AG08395 (cell line): ENCODE data around the gene SCARB1.
"Not testable (repeated sequence)": the region's sequence is repeated elsewhere in the genome, so short reads cannot be mapped to it uniquely, and the experiment has no call there.

Experiments used
- DNase-seq: peaks from one replicate; pipeline ENCODE4 v3.0.0; 2012; ENCODE audit warnings: mixed read lengths, low spot score

Gene SCARB1

DNA sequence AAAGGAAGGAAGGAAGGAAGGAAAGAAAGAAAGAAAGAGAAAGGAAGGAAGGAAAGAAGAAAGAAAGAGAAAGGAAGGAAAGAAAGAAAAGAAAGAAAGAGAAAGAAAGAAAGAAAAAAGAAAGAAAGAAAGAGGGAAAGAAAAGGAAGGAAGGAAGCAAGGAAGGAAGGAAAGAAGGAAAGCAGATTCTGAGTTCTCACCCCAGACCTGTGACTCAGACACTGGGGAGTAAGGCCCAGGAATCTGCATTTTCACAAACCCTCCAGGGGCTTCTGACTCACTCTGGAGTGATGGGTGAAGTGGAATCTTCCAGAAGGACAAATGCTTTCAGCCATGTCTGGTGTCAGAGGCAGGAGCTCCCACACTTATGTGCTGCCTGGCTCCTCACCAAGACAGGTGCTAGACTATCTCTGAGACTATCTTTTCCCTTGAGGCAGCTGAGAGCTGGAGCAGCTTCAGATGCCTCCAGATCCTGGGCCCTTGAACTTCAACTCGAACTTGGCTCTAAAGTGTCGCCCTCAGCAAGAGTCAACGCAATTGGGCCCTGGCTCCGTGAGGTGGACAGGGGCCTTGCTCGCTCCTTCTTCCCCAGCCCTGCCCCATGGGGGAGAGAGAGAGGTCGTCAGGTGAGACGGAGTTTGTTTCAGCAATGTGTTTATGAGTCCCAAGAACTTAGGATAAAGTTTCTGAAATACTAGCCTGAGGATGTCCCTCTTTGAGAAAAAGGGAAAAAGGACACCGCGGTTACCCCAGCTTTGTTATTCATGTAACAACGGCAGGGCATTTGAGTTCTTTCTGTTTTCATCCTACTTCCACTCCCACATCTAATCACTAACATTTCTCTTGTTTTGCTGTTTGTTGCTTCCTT, 19.8 kb upstream of the SCARB1 start:
- DNase-seq = no peak

DNA sequence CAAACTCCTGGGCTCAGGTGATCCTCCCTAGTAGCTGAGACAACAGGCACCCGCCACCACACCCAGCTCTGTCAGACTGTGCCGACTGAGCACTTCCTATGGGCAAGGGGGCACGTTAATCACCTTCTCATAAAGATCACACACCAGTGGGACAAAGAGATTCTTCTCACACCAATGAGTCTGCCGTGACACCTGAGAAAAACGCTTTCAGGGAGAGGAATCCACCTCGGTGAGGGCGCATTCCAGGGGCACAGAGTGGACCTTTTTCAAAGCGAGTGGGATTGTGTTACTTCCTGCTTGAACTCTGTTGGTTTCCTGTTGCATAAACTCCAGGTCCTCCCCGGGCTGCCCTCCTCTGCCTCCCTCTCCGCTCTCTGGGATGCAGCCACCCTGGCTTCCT, 17.5 kb upstream of the SCARB1 start:
- DNase-seq = no peak

- DNase-seq = not testable (repeated sequence)
Observed at GRCh38 chr12:124880335-124880734, 16.7 kb upstream of the SCARB1 start.

DNA sequence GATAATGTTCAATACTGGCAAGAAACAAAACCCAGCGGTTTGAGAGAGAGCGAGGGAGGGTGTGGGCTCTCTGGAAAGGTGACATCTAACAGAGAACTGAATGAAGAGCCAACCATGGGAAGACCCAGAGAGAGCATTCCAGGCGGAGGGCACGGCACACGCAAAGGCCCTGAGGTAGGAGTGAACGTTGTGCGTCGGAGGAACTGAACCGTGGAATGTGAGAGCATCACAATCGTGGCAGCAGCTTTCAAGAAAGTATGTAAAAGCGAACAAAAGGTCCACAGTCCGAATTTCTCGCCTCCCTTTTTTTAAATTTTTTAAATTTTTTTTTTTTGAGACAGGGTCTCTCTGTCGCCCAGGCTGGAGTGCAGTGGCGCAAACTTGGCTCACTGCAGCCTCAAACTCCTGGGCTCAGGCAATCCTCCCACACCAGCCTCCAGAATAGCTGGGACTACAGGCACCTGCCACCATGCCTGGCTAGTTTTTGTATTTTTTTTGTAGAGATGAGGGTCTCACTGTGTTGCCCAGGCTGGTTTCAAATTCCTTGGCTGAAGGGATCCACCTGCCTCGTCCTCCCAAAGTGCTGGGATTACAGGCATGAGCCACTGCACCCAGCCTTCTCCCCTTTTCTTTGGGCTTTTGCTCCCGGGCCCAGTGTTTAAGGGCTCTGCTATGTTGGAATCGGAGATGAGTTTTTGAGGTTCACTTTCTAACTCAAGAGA, 15.3 kb upstream of the SCARB1 start:
- no peak for DNase-seq

DNA sequence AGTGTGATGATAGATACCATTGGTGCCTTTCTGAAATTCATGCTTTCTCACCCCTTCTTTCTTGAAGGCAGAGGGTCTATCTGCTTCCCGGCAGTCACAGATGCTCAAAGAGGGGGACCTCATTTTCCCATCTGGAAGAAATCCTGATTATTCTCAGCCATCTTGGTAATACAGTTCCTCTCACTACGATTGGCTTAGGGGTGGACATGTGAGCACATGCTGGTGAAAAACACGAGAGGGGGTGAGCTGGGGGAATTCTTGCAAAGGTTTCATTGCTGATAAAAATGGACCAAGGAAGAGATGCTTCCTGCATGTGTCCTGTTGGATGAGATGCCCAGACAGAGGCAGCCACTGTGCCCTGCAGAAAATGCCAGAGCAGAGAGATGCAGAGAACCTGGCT, 13.8 kb upstream of the SCARB1 start:
- DNase-seq = no peak

- DNase-seq = no peak
Observed at GRCh38 chr12:124876171-124876570, 12.5 kb upstream of the SCARB1 start.

- DNase-seq = no peak
Observed at GRCh38 chr12:124875803-124876132, 12.1 kb upstream of the SCARB1 start.

DNA sequence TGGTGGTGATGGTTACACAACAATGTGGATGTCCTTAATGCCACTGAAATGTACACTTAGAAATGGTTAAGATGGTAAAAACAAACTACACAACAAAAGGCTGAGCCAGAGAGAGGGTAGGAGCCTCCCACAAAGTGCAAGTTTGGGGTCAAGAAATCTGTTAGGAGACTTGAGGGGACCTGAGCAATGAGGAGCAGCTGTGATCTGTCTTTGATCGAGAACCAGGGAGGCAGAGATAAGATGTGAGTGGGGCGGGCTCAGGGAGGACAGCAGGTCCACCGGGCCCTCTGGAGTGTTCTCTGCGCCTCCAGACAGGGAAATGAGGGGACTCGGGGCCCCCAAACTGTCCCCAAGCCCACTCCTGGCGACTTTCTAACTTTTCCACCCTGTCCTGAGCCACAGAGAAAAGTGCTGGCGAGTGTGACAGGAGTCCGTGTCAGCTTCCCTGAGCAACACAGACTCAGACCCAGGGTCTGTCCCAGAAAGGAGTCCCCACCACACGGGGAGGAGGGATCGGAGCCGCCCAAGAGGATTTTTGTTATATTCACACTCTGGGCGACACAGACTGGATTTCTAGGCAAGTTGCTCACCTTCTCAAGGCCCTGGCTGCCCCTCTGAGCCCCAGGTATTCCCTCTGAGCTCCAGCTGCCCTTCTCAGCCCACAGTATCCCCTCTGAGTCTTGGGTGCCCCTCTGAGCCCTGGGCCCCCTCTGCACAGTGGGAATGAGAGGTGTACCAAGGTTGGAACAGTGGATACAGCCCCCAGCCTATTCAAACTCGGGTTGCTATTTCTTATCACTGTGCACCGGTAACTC, 11.5 kb upstream of the SCARB1 start:
- DNase-seq = no peak

- no peak for DNase-seq
Observed at GRCh38 chr12:124874188-124874587, 10.5 kb upstream of the SCARB1 start.

- no peak for DNase-seq
Observed at GRCh38 chr12:124872068-124872719, 8.5 kb upstream of the SCARB1 start.

DNA sequence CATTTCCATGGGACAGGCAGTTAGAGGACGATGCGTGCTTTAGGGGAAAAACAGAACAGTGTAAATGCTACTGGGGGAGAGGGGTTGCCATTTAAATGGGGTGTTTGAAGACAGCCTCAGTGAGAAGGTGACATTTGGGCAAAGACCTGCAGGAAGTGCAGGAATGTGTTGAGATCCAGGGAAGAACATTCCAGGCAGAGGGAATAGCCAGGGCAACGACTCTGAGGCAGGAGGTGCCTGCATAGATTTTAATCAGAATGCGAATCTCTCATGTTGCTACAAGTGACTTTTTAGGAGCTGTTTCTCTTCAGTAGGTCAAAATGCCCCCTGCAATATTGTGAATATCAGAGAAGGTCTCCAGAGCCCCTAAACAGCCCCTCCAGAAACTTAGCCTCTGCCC, 7.6 kb upstream of the SCARB1 start:
- no peak for DNase-seq

- DNase-seq = no peak
Observed at GRCh38 chr12:124870515-124870914, 6.9 kb upstream of the SCARB1 start.

DNA sequence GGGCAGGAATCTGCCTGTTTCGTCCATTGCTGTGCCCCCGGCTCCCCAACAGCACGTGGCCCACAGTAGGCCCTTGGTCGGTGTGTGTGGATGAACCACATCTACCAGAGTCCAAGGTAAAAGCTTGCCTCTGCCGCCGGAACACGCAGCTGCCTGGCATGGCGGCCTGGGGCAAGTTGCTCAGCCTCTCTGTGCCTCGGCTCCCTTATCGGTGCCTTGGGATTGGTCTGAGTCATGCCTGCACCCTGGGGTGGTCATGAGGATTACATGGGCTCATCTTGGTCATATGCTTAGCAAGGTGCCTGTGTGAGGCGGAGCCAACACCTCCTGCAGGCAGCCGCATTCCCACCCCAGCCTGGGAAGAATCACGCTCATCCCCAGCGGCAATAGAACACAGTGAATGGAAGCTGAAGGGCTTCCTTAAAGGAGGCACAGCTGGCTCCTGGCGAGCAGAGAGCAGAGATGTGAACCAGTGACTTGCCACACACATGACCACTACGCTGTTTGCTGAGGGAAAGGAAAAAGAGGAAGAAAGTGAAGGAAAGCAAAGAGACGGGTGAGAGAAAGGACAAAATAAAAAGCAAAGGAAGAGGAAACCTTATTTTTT, 5.5 kb upstream of the SCARB1 start:
- DNase-seq = no peak

- no peak for DNase-seq
Observed at GRCh38 chr12:124868252-124869058, 4.8 kb upstream of the SCARB1 start.

DNA sequence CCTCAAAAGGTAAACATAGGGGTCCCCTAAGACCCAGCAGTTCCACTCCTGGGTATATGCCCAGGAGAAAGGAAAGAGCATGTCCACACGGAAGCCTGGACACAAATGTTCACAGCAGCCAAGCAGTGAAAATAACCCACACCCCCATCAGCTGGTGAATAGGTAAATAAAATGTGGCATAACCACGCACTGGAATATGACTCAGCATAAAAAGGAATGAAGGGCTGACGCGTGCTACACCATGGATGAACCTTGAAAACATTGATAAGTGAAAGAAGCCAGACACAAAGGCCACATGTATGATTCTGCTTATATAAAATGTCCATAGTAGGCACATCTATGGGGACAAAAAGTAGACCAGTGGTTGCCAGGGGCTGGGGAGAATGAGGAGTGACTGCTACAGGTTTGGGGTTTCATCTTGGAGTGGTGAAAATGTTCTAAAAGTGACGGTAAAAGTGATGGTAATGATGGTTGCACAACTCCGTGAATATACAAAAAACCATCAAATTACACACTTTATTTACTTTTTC, 3.8 kb upstream of the SCARB1 start:
- DNase-seq = no peak

DNA sequence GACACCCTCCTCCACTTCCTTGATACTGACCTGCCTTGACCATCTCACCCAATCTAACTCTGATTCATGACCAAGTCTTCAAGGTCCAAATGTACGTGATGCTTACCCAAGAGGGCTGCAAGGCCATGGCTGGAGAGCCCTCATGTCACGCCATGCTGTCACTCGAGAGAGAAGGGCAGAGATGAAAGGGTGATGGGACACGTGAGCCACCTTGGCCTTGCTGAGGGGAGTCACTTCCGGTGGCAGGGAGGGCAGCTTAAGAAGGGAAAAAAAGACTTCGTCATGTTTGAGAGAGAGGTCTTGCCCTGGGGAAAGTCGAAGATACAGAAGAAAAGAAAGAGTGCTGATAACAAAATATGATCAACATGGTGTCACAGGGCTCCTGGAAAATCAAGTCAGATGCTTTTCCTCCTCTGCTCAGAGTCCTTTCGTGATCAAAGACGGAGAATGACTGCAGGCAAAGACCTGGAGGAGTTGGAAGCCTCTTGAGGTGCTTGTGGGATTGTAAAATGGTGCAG, 3.3 kb upstream of the SCARB1 start:
- DNase-seq = no peak

- no peak for DNase-seq
Observed at GRCh38 chr12:124866195-124866882, 2.7 kb upstream of the SCARB1 start.

- no peak for DNase-seq
Observed at GRCh38 chr12:124865728-124866127, 2.1 kb upstream of the SCARB1 start.

DNA sequence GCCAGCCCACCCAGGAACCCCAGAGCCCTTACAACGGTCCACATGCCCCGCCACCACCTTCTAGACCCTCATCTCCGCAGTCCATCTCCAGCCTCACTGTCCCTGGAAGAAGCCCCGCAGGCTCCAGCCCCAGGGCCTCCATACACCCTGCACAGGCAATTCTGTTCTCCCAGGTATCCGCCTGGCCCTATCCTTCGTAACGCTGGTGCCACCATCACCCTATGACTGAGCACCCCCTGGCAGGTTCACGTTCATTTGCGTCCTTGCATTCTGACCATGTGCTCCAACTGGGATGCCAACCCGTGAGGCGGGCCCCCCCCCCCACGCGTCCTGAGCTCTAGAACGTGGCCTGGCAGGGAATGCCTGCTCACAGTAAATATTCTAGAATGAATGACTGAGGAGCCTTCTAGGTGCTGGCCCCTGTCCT, 675 bp upstream of the SCARB1 start:
- DNase-seq = no peak
